Muscle of leg (tissue), 11 donors: ENCODE measurements around the gene CAMKMT. TPM values are rescaled to one million over a fixed set of nuclear protein-coding genes. Genes with fewer than 3 reads are reported as not detected.

Experiments
- DNase-seq: peaks from one replicate; pipeline ENCODE4 v3.0.0; 2013
- H3K27ac ChIP-seq: one replicate; pipeline ENCODE4 v1.5.1; 2013; ENCODE audit warnings: mild to moderate bottlenecking, low read length, control low read depth
- H3K27me3 ChIP-seq: one replicate; pipeline ENCODE4 v1.6.1; 2013; ENCODE audit warnings: low read length; ENCODE audit not compliant: control insufficient read depth, insufficient read depth
- H3K36me3 ChIP-seq: one replicate; pipeline ENCODE4 v1.6.1; 2013; ENCODE audit warnings: low read length; ENCODE audit not compliant: control insufficient read depth, insufficient read depth
- H3K4me1 ChIP-seq: one replicate; pipeline ENCODE4 v1.6.1; 2013; ENCODE audit warnings: low read length; ENCODE audit not compliant: control insufficient read depth, insufficient read depth
- H3K4me3 ChIP-seq: one replicate; pipeline ENCODE4 v1.5.1; 2013; ENCODE audit warnings: low read length, control low read depth
- H3K9me3 ChIP-seq: replicated peaks from 2 replicates; pipeline ENCODE4 v1.6.1; 2013; ENCODE audit warnings: low read depth, low read length; ENCODE audit not compliant: control insufficient read depth
- WGBS: methylation state at CpG from one replicate; pipeline ENCODE4 v1.1.5; 2013; ENCODE audit warnings: missing lambda C conversion rate; ENCODE audit not compliant: insufficient coverage; 5-methylcytosine and 5-hydroxymethylcytosine counted together
- polyA plus RNA-seq, 8 donors: library from polyadenylated mRNA; unstranded; fragments of 120-200 nt; gene quantifications; one replicate each; pipeline versions ENCODE4 v1.2.1 to v1.2.3, GENCODE V29; 2013; ENCODE audit warnings: inconsistent platforms in 1 of 8, low replicate concordance in 1 of 8; ENCODE audit not compliant: insufficient read length in 8 of 8, insufficient read depth in 1 of 8
- total RNA-seq: library from RNA; stranded (reverse); fragments of 120-200 nt; gene quantifications from one replicate; pipeline ENCODE4 v1.2.4, GENCODE V29; 2013

The CAMKMT gene
- total and polyA plus RNA-seq, 9 donors = 3.8 to 6.1 (median 4.6) TPM

DNA sequence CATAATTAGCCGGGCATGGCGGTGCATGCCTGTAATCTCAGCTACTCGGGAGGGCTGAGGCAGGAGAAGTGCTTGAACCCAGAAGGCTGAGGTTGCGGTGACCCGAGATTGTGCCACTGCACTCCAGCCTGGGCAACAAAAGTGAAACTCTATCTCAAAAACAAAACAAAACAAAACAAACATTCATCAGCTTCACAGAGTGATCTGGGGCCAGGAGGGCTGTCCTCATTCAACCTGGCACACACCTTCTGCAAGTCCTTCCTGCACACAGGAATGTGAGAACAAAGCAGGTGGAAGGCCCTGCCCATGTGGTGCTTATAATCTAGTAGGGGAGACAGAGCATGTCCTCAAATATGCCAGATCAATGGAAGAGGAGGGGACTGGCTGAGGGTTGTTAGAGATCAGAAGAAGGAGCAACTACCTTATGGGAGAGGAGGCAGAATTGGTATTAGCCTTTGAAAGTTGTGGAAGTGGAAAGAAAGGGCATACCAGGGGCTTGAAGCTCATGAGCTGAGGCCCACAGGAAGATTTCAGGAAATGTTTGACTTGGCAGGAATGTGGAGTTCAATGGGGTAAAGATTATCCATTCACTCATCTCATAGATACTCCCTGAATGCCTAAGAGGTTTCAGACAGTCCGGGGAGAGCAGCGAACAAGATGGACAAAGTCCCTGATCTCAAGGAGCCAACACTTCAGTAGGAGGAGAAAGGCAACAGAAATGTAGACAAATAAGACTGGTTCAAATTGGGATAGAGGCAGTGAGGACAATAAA, 424.5 kb downstream of the CAMKMT start:
- Histone ChIP-seq H3K27me3 (peaks cover 2% of the 10 kb centered on the region), H3K9me3 (no peaks in the 10 kb centered on the region), H3K4me3 (no peak overlapping the region), H3K27ac (no peak overlapping the region), H3K36me3 (no peaks in the 10 kb centered on the region), H3K4me1 (no peaks in the 10 kb centered on the region)
- no peak for DNase-seq
- WGBS = 76% methylated on average over 4 of the region's 7 CpGs

DNA sequence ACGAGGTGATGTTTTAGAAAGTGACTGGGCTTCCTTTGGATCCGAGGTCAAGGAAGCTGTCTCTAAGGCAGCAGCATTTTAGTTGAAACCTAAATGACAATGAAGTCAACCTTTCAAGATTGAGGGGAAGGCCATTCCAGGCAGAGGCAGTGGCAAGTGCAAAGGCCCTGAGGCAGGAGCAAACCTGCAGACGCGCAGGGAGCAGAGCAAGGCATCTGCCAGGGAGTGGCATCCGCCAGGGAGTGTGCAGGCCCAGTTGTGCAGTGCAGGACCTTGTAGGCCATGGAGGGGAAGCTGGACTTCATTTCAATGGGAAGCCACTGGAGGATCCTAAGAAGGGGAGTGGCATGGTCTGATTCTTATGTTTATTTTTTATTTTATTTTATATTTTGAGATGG, 425.1 kb downstream of the CAMKMT start:
- 90% methylated on average over 5 of the region's 5 CpGs for WGBS
- H3K27me3 ChIP-seq = peaks cover 2% of the 10 kb centered on the region
- no peaks in the 10 kb centered on the region for H3K9me3 ChIP-seq
- no peak overlapping the region for H3K4me3 ChIP-seq
- DNase-seq = no peak
- H3K36me3 ChIP-seq = no peaks in the 10 kb centered on the region
- no peaks in the 10 kb centered on the region for H3K4me1 ChIP-seq
- H3K27ac ChIP-seq = no peak overlapping the region

DNA sequence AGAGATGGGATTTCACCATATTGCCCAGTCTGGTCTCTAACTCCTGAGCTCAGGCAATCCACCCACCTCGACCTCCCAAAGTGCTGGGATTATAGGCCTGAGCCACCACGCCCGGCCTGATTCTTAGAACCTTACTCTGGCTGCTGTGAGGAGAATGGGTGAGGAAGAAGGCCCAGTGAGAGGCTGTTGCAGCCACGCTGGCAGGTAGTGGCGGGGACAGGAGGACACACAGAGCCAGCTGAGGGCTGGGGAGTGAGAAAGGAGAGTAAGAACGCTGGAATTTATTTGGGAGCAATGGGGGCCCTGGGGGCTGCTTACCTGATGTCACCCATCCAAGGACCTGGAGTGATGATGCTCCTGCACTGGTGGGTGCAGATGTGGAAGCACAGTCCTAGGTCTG, 425.9 kb downstream of the CAMKMT start:
- WGBS = 81% methylated on average over 5 of the region's 6 CpGs
- no peaks in the 10 kb centered on the region for H3K36me3 ChIP-seq
- H3K9me3 ChIP-seq = no peaks in the 10 kb centered on the region
- no peaks in the 10 kb centered on the region for H3K4me1 ChIP-seq
- H3K4me3 ChIP-seq = no peak overlapping the region
- no peak overlapping the region for H3K27ac ChIP-seq
- DNase-seq = no peak
- peaks cover 2% of the 10 kb centered on the region for H3K27me3 ChIP-seq

DNA sequence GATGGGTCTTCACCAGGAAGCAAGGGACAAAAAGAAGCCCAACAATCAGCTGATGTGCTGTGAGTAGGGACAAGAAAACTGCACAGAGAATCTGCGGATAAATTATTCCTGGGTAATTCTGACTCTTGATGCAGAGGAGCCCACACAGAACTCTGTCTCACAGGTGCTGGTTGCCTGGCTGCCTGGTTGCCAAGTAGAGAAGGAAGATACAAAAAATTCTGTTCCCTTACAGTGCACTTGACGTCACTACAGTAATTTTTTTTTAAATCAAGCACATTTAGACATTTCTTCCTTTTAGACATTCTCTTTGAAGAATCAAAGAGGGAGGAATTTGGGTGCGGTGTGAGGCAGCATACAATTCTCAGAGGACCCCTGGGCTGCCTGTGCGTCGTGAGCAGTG, 427.7 kb downstream of the CAMKMT start:
- Histone ChIP-seq H3K9me3 (no peaks in the 10 kb centered on the region), H3K27ac (no peak overlapping the region), H3K27me3 (peaks cover 5% of the 10 kb centered on the region), H3K36me3 (no peaks in the 10 kb centered on the region), H3K4me3 (no peak overlapping the region), H3K4me1 (no peaks in the 10 kb centered on the region)
- DNase-seq = no peak
- 0% methylated on average over 2 of the region's 5 CpGs for WGBS

DNA sequence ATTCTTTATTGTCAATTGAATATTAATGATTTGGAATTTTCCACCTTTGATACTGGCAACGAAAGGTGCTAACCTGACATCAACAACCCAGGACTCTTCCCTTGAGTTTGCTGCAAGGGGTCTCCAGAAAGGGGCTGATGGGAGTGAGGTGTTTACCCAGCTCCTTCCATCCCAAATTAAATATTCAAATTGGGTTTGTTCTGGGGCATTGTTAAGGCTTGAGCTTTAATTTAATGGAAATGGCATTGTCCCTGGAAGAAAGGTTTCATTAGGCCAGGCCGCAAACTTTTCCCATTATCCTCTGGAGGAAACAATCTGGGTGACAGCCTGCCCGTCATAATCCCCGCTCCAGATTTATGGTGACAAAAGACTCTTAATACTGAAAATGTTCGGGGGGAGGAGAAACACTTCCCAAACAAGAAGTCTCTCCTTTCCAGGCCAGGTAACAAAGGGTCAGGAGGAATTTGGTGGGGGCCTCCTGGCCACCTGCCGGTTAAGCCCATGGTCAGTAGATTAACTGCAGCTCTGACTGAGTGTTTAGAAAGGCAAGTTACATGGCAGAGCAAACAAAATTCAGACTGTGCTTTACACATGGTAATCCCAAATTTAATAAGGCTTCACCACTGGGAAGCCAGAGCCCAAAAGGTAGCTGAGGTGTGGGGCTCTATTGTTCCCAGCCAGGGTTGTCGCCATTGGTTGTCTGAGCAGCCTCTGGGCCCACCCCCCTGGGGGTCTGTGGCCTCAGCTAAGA, 428.4 kb downstream of the CAMKMT start:
- Histone ChIP-seq H3K27ac (no peak overlapping the region), H3K4me3 (no peak overlapping the region), H3K27me3 (peaks cover 5% of the 10 kb centered on the region), H3K9me3 (no peaks in the 10 kb centered on the region), H3K4me1 (no peaks in the 10 kb centered on the region), H3K36me3 (no peaks in the 10 kb centered on the region)
- WGBS = no CpG with 5 or more reads among the region's 7 CpGs
- no peak for DNase-seq

DNA sequence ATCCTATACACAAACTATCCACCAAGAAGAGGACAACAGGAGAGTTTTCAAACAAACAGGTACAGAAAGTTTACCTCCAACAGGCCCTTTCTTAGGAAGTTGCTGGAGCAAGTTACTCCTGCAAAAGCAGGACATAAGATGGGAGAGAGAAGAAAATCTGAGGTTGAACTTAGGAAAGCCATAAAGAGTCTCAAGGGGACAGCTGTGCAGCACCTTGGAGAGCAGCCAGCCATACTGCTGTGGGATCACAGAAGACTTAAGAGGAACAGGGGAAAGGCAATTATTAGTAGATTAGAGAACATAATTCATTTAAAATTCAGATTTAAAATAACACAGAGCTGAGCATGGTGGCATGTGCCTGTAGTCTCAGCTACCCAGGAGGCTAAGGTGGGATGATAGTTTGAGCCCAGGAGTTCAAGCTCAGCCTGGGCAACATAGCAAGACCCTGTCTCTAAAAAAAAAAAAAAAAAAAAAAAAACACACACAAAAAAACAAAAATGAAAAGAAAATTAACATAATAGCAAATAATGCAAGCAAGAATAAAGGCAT, 431.6 kb downstream of the CAMKMT start:
- H3K36me3 ChIP-seq = no peaks in the 10 kb centered on the region
- peak; percentile 47 for DNase-seq
- no peak overlapping the region for H3K27ac ChIP-seq
- H3K9me3 ChIP-seq = no peaks in the 10 kb centered on the region
- H3K4me1 ChIP-seq = no peaks in the 10 kb centered on the region
- H3K27me3 ChIP-seq = peaks cover 21% of the 10 kb centered on the region
- H3K4me3 ChIP-seq = no peak overlapping the region

DNA sequence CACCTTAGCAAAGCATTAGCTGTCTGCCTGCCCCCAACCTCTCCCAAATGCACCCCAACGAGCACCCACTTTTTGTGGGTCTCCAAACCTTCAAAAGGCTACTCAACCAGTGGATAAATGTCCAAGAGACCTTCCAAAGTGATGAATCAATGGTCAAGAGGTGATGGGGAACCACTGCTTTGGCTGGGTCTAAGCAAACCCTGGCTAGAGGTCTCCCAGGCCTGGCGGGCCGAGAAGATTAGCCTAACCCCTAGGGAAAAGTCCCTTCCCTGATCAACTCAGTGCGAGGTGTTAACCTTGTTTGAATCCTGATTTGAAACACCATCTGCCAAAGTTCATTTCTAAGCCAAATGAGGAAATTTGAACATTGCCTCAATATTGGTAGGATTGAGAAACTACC, 435.0 kb downstream of the CAMKMT start:
- no peak overlapping the region for H3K27ac ChIP-seq
- no peak for DNase-seq
- no peaks in the 10 kb centered on the region for H3K9me3 ChIP-seq
- H3K36me3 ChIP-seq = no peaks in the 10 kb centered on the region
- no peaks in the 10 kb centered on the region for H3K4me1 ChIP-seq
- WGBS = 76% methylated on average over 2 of the region's 4 CpGs
- no peak overlapping the region for H3K4me3 ChIP-seq
- peaks cover 52% of the 10 kb centered on the region for H3K27me3 ChIP-seq

DNA sequence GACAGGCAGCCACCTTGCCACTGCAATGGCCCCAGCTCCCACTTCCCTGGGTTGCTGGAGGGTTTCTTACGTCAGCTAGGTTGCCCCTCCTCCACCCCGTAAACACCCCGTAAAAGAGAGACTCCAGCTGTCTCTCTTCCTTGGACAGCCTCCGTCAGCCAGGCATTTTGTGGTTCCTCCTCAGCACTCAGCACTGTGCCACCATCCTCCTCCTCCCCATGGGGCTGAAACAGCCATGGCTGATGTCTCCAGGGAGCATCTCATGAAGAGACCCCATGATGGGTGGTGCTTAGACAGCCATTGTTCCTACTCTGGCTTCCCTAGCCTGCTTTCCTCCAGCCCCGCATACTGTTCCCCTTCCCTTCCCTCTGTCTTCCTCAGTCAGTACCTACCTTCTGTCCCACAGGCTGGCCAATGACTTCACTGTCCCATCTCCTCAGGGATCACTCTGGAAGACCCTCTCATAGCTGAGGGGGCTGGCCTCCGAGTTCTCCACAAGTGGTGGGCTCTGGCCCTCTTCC, 436.5 kb downstream of the CAMKMT start:
- no peak for DNase-seq
- H3K4me3 ChIP-seq = no peak overlapping the region
- H3K36me3 ChIP-seq = no peaks in the 10 kb centered on the region
- WGBS = 45% methylated on average over 6 of the region's 6 CpGs
- H3K4me1 ChIP-seq = no peaks in the 10 kb centered on the region
- H3K9me3 ChIP-seq = no peaks in the 10 kb centered on the region
- H3K27ac ChIP-seq = no peak overlapping the region
- H3K27me3 ChIP-seq = peaks cover 66% of the 10 kb centered on the region

DNA sequence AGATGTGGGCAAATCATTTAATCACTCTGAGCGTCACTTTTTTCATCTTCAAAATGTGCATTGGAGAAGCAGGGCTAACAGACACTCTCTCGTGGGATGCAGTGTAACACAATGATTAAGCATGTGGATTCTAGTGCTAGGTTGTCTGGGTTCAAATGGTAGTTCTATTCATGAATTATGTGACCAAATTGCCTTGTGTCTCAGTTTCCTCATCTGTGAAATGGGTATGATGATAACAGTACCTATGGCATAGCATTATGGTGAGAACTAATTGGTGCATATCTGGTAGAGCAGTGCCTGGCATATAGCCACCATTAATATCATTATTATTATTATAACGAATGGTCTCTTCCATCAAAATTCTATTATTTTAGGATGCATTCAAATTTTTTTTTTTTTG, 437.4 kb downstream of the CAMKMT start:
- H3K4me1 ChIP-seq = no peaks in the 10 kb centered on the region
- H3K36me3 ChIP-seq = no peaks in the 10 kb centered on the region
- H3K27ac ChIP-seq = no peak overlapping the region
- no peaks in the 10 kb centered on the region for H3K9me3 ChIP-seq
- H3K27me3 ChIP-seq = peaks cover 66% of the 10 kb centered on the region
- no peak for DNase-seq
- no peak overlapping the region for H3K4me3 ChIP-seq
- 83% methylated on average over 1 of the region's 3 CpGs for whole genome bisulfite sequencing

DNA sequence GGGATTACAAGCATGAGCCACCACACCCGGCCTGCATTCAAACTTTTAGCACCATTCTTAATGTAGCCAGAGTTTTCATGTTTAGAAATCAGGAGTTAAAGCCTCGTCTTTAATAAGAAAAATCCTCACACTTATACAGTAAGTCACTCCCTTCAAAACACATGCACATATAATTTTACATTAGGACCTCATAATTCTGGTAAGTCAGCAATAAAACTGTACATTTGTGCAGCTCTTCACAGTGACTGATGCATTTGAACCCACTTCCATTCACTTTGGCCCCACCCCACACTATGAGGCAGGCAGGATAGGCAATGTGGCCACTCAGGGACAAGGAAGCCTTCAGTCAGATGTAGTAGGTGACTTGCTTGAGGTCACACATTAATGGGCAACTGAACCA, 438.0 kb downstream of the CAMKMT start:
- Histone ChIP-seq H3K27ac (no peak overlapping the region), H3K27me3 (peaks cover 71% of the 10 kb centered on the region), H3K9me3 (no peaks in the 10 kb centered on the region), H3K4me3 (no peak overlapping the region), H3K4me1 (no peaks in the 10 kb centered on the region), H3K36me3 (no peaks in the 10 kb centered on the region)
- 69% methylated on average over 2 of the region's 2 CpGs for WGBS
- no peak for DNase-seq
